ENCODE measurements around the gene SPACA6.
"Not testable (repeated sequence)": the region's sequence is repeated elsewhere in the genome, so short reads cannot be mapped to it uniquely, and the experiment has no call there.

The SPACA6 gene

DNA sequence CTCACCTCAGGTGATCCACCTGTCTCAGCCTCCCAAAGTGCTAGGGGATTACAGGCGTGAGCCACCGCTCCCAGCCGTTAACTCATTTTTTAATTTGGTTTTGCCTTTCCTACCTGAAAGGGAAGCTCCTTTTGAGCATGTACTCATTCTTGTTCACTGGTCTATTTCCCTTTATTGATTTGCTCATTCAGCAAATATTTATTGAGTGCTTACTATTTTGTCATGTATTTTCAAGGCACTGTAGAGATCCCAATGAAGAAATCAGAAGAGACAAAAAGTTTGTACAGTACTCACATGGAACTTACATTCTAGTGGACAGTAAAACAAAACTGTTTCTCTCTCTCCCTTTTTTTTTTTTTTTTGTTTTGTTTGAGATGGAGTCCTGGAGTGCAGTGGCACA is 13.8 kb downstream of the SPACA6 start:
- no peak for DNase-seq

DNA sequence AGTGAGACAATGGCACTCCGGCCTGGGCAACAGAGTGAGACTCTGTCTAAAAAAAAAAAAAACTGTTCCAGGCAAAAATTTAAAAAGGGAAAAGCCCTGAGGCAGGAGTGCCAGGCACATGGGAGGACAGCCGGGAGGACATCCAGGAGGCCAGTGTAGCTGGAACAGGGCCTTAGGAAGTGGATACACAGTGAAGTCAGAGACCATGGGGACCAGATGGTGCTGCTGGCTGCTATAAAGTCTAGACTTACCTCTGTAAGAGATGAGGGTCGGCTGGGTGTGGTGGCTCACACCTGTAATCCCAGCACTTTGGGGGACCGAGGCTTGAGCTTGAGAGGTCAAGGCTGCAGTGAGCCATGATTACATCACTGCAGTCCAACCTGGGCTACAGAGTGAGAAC is 15.7 kb downstream of the SPACA6 start:
- DNase-seq: no peak

DNA sequence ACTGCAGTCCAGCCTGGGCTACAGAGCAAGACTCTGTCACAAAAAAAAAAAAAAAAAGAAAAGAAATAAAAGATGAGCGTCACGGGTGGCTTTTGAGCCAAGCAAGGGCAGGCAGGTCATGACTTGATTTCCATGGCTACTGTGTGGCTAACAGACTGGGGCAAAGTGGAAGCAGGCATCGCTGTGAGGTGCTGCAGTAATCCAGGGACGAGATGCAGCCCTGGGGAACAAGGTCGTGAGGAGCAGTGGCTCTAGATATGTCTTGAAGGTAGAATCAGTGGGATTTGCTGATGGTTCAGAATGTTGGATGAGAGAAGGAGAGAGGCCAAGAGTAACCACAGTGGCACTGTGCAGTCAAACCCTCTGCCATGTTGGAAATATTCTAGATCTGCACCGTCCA is 16.4 kb downstream of the SPACA6 start:
- DNase-seq: no peak

DNA sequence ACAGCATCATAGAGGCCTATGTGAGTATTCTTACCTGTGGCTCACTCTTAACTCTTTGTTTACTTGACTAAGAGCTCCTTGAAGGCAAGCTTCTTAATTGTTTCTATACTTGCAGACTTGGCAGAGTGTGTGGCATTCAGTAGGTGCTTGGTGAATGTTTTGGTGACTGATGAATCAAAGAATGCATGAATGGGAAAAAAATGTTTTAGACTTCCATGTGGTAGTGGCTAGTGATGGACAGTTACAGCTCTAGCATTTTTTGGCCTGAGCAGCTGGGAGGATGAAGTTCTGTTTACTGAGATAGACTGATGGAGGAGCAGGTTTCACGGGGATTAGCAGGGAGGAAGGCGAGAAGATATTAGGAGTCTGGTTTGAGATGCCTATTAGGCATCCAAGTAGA is 17.0 kb downstream of the SPACA6 start:
- DNase-seq: peak; percentile 36

DNA sequence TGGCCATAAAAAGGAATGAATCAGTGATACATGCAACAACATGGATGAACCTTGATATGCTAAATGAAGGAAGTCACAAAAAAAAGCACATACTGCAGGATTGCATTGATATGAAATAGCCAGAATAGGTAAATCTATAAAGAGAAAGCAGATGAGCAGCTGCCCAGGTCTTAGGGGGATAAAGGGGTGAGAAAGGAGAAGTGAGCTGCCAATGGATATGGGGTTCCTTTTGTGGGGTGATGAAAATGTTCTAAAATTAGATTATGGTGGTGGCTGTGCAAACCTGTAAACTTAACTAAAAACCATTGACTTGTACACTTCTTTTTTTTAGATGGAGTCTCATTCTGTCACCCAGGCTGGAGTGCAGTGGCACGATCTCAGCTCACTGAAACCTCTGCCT is 18.6 kb downstream of the SPACA6 start:
- DNase-seq: no peak

DNA sequence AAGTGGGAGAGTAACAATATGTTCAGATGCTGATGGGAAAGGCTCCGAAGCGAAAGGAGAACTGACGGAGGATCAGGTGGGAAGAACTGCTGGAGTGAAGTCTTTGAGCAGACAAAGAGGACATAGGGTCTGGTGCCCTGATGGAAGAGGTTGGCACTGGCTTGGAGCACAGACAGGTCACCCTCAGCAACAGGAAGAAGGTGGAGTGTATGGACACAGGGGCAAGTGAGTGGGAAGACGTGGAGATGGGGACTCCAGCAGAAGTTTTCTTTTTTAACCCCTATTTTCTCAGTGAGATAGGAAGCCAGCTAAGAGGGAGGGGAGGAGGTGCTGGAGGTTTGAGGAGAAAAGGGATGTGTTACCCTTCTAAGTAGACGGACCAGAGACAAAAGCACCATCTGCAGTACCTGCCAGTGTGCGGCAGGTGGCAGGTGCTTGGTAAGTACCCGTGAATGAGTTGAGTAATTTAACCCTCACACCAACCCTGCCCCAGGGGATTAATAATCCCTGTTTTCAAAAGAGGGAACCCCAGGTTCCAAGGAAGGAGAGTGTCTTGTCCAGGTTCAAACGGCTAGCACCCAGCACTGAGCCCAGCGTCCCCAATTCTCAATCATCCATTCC is 19.4 kb downstream of the SPACA6 start:
- DNase-seq: peak; percentile 44

DNA sequence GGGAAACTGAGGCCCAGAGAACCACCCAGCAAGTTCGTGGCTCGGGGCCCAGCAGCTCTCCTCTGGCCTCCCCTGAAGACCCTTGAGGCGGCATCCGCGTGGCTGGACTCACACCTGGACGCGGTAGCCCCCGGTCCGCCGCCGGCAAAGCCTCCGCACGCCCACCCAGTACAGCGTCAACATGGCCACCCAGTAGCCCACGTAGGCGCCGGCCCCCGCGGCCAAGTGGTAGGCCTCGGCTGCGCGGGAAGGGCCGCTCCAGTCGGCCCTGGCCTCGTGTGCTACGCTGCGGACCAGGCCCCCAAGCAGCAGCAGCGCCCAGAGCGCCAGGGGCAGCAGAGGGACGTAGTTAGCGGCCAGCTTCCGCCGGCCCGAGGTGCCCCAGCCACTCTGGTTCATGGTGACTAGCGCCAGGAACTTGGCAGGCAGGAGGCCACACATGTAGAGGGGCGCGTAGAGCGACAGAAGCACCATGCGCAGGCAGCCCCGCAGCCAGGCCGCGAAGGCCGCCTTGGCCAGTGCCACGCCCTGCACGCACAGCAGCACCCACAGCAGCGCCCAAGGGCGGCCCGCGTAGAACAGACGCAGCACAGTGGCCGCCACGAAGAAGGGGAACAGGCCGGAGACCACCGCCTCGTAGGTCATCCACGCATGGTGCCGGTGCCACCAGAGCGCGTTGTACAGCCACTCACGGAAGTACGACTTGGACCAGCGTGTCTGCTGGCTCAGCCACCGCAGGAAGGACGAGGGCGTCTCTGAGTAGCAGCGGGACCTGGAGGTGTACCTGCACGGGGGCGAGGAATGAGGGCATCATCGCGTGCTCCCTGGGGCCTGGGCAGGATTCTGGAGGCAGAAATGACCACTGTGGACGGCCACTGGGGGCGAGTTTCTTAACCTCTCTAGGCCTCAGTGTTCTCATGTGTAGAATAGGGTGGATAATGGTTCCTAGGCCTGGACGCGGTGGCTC is 20.5 kb downstream of the SPACA6 start:
- DNase-seq: no peak

DNA sequence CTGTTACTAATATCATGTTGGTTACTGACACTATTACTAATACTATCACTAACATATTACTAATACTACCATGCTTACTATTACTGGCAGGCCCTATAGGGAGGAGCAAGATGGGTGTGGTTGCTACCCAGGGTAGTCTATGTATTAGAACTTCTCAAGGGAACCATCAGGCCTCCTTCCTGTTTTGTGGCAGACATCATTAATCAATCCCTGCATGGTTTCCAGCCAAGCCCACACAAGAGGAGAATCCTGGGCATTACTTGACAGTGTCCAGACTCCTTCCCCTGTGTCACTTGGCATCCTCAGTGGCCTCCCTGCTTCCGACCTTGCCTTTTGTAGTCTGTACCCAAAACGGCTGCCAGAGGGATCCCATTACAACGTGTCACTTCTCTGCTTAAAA is 21.7 kb downstream of the SPACA6 start:
- DNase-seq: no peak

DNA sequence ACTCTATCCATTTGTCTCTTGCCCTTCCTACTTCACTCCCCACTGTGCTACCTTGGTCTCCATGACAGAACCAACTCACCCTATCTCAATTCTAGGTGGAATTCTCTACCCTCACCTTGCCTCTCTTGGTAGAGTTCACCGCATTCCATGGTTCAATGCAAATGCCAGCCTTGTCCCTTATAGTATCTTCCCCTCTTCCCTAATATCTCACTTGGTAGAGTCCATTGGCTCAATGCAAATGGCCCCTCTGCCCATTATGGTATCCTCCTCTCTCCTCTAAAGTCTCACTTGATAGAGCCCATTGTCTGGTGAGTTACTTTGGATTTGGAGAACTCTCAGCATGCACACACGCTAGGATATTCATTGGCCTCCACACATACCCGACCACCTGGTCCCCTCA is 22.7 kb downstream of the SPACA6 start:
- no peak for DNase-seq

DNA sequence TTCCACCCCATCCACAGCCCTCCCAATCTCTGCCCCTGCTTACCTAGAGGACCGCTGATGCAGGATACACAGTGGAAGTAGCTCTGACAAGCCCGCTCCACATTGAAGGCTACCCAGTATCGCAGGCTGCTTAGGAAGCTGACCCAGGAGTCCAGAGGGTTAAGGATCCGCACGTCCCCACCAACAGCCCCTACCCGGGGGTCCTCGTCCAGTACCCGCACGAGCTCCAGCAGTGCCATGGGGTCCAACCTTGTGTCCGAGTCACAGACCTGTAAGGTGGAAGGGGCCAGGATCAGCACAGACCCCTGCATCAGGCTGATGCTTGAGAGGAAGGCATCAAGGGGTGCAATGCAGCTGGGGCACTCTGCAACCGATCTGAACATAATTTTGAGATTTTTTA is 23.8 kb downstream of the SPACA6 start:
- no peak for DNase-seq

DNA sequence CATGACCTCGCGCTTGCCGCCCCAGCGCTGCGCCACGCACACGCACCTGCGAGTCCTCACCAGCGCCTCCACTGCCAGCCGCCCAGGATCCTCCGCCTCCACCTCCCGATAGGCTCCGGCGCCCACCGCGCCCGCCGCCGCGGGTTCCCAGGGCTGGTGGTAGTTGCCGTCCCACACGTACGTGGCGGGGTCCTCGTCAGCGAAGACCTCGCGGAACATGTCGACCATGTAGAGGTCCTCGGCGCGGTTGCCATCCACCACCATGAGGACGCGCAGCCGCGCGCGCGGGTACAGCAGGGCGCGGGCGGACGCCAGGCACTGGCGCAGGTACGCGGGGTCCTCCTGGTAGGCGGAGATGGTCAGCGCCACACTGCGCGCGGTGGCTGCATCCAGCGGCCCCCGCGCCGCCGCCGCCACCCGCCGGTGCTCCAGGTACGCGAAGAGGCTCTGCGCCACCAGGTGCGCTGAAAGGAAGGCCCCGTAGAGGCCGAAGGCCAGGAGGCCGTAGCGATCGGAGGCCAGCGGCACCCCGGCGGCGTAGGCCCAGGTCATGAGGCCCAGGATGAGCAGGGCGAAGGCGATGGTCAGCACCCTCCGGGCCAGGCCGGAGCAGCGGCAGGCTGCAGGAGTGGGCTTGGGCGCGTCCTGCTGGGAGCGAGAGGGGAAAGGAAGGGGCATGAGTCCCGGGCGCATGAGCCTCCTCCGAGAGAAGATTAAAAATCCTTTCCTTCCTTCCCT is 26.3 kb downstream of the SPACA6 start:
- no peak for DNase-seq

DNA sequence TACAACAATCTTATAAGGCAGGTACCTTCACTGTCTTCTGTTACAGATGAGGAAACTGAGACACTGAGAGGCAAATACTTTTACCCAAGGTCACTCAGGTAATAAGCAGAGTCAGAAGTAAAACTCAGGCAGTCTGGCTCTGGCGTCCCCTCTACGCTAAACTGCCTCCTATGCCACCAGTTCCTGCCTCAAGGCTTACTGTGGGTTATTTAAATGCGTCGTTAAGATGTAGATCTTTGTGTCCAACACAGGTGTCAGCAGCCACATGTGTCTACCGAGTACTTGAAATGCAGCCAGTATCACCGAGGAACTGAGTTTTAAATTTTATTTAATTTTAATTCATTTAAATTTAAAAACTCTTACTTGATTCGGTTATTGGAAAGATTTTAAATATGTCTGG is 28.8 kb downstream of the SPACA6 start:
- DNase-seq: no peak

DNA sequence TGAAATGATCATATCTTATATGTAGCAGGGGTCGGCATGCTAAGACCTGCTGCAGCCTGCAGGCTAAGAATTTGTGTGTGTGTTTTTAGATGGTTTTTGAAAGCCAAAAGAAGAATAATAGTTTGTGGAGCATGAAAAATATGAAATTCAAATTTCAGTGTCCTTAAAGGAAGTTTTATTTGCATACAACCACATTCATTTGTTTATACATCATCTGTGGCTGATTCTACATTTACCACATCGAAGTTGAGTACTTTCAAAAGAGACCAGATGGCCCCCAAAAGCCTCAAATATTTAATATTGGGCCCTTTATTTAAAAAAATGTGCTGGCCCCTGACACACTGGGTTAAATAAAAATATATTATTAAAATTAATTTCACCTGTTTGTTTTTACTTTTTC is 29.4 kb downstream of the SPACA6 start:
- DNase-seq: no peak

DNA sequence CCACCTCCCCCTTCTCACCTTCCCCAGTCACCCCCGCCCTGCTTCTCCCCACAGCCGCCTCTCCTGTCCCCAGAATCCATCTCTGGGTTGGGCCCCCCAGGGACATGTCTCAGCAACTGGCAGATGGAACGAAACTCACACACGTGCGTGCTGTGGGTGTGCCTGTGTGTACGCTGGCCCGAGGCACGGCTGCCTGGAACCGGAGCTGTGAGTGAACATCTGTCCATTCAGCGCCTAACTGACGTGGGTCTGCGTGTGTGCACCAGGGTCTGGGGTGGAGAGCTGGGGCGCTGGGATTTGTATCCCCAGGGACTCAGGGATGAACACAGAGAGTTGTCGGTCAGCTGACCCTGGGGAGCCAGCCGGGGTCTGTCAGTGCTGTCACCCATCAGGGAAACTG is 31.4 kb downstream of the SPACA6 start:
- DNase-seq: no peak

DNA sequence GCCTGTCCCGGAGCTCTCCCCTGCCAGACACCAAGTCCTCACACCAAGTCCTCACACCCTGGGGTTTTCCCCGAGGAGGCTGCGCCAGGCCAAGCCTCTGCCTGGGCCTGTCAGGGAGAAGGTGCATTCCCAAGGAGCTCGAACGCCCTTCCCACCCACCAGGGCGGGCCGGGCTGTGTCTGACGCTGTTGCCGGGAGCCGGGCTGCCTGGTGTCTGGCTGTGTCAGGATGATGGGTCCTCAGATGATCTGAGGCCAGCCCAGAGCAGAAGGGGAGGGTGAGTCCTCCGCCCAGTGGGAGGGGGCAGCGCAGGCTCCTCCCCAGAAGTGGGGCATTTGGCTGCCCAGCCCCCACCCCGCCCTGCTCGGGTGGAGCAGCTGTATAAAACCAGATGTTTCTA is 32.9 kb downstream of the SPACA6 start:
- peak; percentile 79 for DNase-seq

DNA sequence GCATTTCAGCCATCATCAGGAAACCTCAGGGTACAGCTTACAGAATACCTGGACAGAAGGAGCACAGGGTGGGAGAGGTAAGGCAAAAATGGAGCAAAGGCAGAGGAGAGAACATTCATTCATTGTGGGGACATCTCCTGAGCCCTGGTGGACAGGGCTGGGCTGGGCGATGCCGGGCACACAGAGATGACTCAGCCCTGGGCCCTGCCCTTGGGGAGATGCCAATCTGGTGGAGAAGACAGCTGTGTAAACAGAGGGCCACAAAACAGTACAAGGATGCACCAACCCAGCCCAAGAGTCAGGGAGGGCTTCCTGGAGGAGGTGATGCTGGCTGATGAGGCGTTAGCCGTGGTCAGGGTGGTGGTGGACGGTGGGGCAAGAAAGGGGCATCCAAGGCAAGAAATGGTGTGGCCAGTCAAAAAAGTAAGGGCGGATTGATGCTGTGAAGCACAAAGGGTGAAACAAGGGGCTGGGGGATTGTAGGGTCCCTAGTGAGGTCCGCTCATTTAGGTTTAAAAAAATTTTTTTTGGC is 34.3 kb downstream of the SPACA6 start:
- DNase-seq: peak; percentile 34

DNA sequence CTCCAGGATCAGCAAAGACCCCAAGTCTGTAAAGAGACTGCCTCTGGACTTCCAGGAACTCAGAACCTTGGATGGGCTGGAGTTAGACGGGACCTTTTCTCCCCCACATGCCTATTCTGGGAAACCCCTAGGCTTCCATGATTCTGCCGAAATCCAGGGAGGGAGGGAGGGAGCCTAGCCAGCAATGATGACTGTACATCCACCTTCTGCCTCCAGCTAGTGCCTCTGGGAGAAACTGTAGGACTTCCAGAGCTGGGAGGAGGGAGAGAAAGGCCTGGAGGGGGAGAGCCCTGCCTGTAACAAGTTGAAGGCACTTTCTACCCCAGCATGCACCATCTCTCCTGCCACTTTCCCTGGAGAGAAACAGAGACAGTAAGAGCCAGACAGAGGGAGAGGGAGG is 36.7 kb downstream of the SPACA6 start:
- peak; percentile 41 for DNase-seq

DNA sequence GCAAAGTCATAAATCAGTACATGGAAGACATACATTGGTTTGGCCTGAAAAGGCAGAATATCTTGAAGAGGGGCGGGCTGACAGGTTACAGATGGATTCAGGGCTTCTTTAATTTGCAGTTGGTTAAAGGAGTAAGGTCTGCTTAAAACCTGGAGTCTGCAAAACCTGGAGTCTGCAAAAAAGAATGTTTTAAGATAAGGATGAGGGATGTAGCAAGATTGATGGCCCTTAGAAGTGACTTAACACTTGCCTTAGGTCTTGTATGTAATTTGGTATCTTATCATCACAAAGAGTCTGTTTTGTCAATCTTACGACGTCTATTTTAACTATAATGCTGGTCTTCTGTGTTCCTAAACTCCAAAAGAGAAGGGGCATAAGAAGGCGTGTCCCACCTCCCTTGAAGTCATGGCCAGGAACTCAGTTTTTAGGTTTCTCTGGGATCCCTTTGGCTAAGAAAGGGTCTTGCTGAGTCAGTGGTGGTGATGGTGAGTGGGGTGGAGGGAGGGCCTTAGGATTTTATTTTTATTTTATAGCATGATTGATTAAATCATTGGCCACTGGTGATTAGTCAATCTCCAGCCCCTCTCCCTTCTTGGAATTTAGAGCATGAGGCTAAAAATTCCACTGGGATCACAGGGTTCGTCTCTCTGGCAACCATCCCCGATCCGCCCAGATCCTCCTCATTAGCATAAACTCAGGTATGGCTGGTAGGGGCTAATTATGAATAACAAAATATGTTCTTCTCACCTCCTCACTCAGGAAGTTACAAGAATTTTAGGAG is 40.8 kb downstream of the SPACA6 start:
- no peak for DNase-seq

DNA sequence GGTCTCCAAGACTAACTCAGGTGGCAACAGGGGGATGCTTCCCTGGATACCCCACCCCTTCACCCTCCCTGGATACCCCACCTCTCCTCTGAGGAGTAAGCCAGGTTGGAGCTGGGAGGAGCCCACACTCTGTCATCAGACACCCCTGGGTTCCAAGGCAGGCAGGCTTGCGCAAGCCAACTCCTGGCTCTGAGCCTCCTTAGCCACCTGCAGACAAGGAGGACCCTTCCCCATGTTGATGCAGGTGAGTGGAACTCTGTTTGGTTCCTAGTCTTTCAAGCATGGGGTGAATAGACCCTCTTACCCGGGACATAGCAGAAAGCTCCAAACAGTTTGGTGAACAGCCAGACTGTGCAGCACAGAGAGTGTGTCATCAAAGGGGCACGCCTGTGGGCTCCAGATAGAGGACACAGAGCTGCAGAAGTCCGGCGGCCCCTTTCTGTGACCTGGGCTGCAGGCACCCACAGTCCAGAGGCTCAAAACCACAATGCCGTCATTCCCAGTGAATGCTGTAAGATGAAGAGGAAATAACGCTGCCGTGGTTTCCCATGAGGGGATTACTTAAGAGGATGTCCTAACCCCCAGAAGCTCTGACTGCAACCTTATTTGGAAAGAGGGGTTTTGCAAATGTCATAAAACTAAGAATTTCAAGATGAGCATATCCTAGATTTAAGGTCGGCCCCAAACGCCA is 42.8 kb downstream of the SPACA6 start:
- peak; percentile 83 for DNase-seq

DNA sequence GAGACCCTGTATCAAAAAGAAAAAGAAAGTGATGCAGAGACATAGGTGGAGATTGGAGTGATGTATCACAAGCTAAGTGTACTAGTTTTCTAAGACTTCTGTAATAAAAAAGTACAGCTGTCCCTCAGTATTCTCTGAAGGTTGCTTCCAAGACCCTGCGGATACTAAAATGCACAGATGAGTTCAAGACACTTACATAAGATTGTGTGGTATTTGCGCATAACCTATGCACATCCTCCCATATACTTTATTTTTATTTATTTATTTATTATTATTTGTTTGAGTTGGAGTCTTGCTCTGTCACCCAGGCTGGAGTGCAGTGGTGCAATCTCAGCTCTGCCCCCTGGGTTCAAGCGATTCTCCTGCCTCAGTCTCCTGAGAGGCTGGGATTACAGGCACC is 44.3 kb downstream of the SPACA6 start:
- DNase-seq: no peak

DNA sequence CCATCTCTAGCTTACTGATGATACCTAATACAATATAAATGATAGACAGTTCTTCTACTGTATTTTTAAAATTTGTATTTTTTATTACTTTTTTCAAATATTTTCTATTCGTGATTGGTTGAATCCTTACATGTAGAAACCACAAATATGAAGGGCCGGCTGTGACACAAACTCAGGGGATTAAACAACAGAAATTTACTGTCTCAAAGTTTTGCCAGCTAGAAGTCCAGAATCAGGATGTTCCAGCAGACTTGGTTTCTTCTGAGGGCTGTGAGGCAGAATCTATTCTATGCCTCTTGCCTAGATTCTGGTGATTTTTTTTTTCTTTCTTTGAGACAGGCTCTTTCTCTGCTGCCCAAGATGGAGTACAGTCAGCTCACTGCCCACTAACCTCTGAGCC is 44.8 kb downstream of the SPACA6 start:
- DNase-seq: no peak

DNA sequence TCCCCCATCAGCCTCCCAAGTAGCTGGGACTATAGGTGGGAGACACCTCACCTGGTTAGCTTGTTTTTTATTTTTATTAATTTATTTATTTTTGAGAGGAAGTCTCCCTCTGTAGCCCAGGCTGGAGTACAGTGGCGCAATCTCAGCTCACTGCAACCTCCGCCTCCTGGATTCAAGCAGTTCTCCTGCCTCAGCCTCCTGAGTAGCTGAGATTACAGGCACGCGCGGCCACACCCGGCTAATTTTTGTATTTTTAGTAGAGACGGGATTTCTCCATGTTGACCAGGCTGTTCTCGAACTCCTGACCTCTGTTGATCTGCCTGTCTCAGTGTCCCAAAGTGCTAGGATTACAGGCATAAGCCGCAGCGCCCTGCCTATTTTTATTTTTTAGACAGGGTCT is 45.4 kb downstream of the SPACA6 start:
- not testable (repeated sequence) for DNase-seq
